Effector memory CD4-positive, alpha-beta T cell (primary cell): ENCODE measurements around the gene SLC25A1.
"Not testable (repeated sequence)": the region's sequence is repeated elsewhere in the genome, so short reads cannot be mapped to it uniquely, and the experiment has no call there.

Source experiments
- DNase-seq, 3 donors: peaks; one replicate each; pipeline ENCODE4 v3.0.0-alpha.2; 2020
- H3K27ac ChIP-seq: 2 replicates; pipeline ENCODE4 v1.7.0; 2013; ENCODE audit warnings: mild to moderate bottlenecking, low read length, moderate library complexity; ENCODE audit not compliant: insufficient read depth, poor library complexity, severe bottlenecking
- H3K27me3 ChIP-seq: replicated peaks from 2 replicates; pipeline ENCODE4 v1.7.0; 2013; ENCODE audit warnings: mild to moderate bottlenecking, low read length; ENCODE audit not compliant: insufficient read depth, control insufficient read depth, poor library complexity, severe bottlenecking
- H3K36me3 ChIP-seq: 2 replicates; pipeline ENCODE4 v1.7.0; 2013; ENCODE audit warnings: mild to moderate bottlenecking, low read length, moderate library complexity; ENCODE audit not compliant: control insufficient read depth, insufficient read depth
- H3K4me1 ChIP-seq: 2 replicates; pipeline ENCODE4 v1.7.0; 2013; ENCODE audit warnings: low read length, mild to moderate bottlenecking; ENCODE audit not compliant: control insufficient read depth, insufficient read depth, poor library complexity, severe bottlenecking
- H3K4me3 ChIP-seq: 2 replicates; pipeline ENCODE4 v1.7.0; 2013; ENCODE audit warnings: low read length, low read depth, mild to moderate bottlenecking; ENCODE audit not compliant: insufficient read depth, poor library complexity, severe bottlenecking
- H3K9me3 ChIP-seq: 2 replicates; pipeline ENCODE4 v1.7.0; 2013; ENCODE audit warnings: mild to moderate bottlenecking, low read length, moderate library complexity; ENCODE audit not compliant: control insufficient read depth

The SLC25A1 gene

GRCh38 chr22:19166421-19166820 is 12.1 kb downstream of the SLC25A1 start:
- no peak overlapping the region for H3K4me3 ChIP-seq
- peaks cover 18% of the 10 kb centered on the region for H3K4me1 ChIP-seq
- no peaks in the 10 kb centered on the region for H3K36me3 ChIP-seq
- H3K27ac ChIP-seq, result no peak overlapping the region
- peaks cover 33% of the 10 kb centered on the region for H3K27me3 ChIP-seq
- H3K9me3 ChIP-seq, result no peaks in the 10 kb centered on the region
- no peak for DNase-seq

- H3K9me3 ChIP-seq, result no peaks in the 10 kb centered on the region
- no peak overlapping the region for H3K4me3 ChIP-seq
- H3K27ac ChIP-seq, result no peak overlapping the region
- H3K36me3 ChIP-seq, result no peaks in the 10 kb centered on the region
- no peak for DNase-seq
- H3K27me3 ChIP-seq, result peaks cover 27% of the 10 kb centered on the region
- peaks cover 4% of the 10 kb centered on the region for H3K4me1 ChIP-seq
These were observed 14.1 kb downstream of the SLC25A1 start for GRCh38 chr22:19164425-19164824.

- not testable (repeated sequence) for H3K4me1 ChIP-seq, H3K9me3 ChIP-seq, DNase-seq, H3K36me3 ChIP-seq, H3K27me3 ChIP-seq, H3K27ac ChIP-seq, H3K4me3 ChIP-seq
These were observed 19.9 kb downstream of the SLC25A1 start for GRCh38 chr22:19158649-19159048.

- H3K4me3 ChIP-seq, DNase-seq, H3K36me3 ChIP-seq, H3K27ac ChIP-seq, H3K9me3 ChIP-seq, H3K4me1 ChIP-seq: not testable (repeated sequence)
- peaks cover 18% of the 10 kb centered on the region for H3K27me3 ChIP-seq
These were observed 22.4 kb downstream of the SLC25A1 start for GRCh38 chr22:19156109-19156508.

- Histone ChIP-seq H3K36me3 (no peaks in the 10 kb centered on the region), H3K27me3 (peaks cover 36% of the 10 kb centered on the region), H3K4me1 (peaks cover 15% of the 10 kb centered on the region)
These were observed 25.3 kb downstream of the SLC25A1 start for GRCh38 chr22:19152942-19153883.

GRCh38 chr22:19151329-19152191 is 27.0 kb downstream of the SLC25A1 start:
- H3K27ac ChIP-seq, result no peak overlapping the region
- peaks cover 36% of the 10 kb centered on the region for H3K27me3 ChIP-seq
- H3K4me3 ChIP-seq, result no peak overlapping the region
- H3K36me3 ChIP-seq, result no peaks in the 10 kb centered on the region
- DNase-seq, result no peak
- H3K9me3 ChIP-seq, result no peaks in the 10 kb centered on the region
- peaks cover 15% of the 10 kb centered on the region for H3K4me1 ChIP-seq

More at GRCh38 chr22:19152942-19153883, 25.3 kb downstream of the SLC25A1 start:
- Histone ChIP-seq H3K9me3 (no peaks in the 10 kb centered on the region), H3K27ac (no peak overlapping the region), H3K4me3 (no peak overlapping the region)
- DNase-seq, result no peak

- H3K36me3 ChIP-seq, result no peaks in the 10 kb centered on the region
- no peak overlapping the region for H3K4me3 ChIP-seq
- no peak overlapping the region for H3K27ac ChIP-seq
- DNase-seq, result no peak
- H3K9me3 ChIP-seq, result no peaks in the 10 kb centered on the region
- H3K4me1 ChIP-seq, result peaks cover 15% of the 10 kb centered on the region
- peaks cover 36% of the 10 kb centered on the region for H3K27me3 ChIP-seq
These were observed 27.8 kb downstream of the SLC25A1 start for GRCh38 chr22:19150482-19151328.

- no peaks in the 10 kb centered on the region for H3K36me3 ChIP-seq
- H3K9me3 ChIP-seq, result no peaks in the 10 kb centered on the region
- peaks cover 15% of the 10 kb centered on the region for H3K4me1 ChIP-seq
- H3K27ac ChIP-seq, result no peak within 1 kb of the TSS
- H3K27me3 ChIP-seq, result peaks cover 36% of the 10 kb centered on the region
- no peak for DNase-seq
- H3K4me3 ChIP-seq, result peak within 1 kb of the TSS; percentile 32
These were observed 28.5 kb downstream of the SLC25A1 start, which contains the start of gene GSC2 for GRCh38 chr22:19149991-19150390. Gene GSC2 (minus strand): TSS chr22:19150292. CDS start chr22:19150283, 9 bp downstream.

- Histone ChIP-seq H3K27ac (no peak overlapping the region), H3K9me3 (no peaks in the 10 kb centered on the region), H3K36me3 (no peaks in the 10 kb centered on the region), H3K27me3 (peaks cover 36% of the 10 kb centered on the region), H3K4me3 (peak overlapping the region; percentile 32), H3K4me1 (peaks cover 15% of the 10 kb centered on the region)
- peak in 1 of 3 donors; percentile 11 for DNase-seq
These were observed 29.3 kb downstream of the SLC25A1 start for GRCh38 chr22:19149047-19149883.
